GM18870 (cell line): Measurements from ENCODE around the gene KRABD2.
"Not testable (repeated sequence)": the region's sequence is repeated elsewhere in the genome, so short reads cannot be mapped to it uniquely, and the experiment has no call there.

ENCODE experiments used
- ATAC-seq: cut with Tn5 transposase; IDR thresholded peaks from one replicate; pipeline ENCODE4 v1.9.1; 2021; ENCODE audit warnings: moderate library complexity; ENCODE audit not compliant: unreplicated experiment

The KRABD2 gene

DNA sequence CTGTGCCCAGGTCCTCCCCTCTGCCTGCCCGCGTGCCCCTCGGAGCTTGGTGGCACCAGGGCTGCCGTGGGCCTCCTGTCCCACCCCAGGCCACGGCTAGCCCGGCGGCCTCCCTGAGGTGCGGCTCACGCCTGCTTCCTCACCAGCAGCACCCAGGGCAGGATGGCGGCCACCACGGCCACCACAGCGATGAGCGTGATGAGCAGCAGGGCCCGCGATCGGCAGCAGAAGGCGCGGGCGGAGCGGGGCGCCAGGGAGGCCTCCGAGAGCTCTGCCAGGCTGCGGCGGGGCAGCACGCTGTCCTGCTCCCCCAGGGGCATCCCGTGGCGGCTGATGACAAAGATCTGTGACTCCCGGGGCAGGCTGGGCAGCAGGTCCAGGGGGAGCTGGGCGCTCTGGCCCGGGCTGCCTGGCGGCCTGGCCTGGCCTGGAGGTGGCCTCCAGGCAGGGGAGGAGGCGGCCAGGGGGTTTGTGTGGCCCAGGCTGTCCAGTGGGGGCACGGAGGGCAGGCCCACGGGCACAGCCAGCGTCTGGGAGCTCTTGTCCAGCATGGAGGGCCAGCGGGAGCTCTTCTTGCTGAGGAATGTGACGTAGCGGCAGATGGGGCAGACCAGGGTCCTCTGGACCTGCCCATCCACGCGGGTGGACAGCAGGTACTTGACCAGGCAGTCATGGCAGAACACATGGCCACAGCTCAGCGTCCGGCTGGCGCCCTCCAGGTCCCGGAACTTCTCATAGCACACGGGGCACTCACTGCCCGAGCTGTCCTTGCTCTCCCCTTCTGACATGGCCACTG is 16.4 kb upstream of the KRABD2 start:
- ATAC-seq, result no peak

DNA sequence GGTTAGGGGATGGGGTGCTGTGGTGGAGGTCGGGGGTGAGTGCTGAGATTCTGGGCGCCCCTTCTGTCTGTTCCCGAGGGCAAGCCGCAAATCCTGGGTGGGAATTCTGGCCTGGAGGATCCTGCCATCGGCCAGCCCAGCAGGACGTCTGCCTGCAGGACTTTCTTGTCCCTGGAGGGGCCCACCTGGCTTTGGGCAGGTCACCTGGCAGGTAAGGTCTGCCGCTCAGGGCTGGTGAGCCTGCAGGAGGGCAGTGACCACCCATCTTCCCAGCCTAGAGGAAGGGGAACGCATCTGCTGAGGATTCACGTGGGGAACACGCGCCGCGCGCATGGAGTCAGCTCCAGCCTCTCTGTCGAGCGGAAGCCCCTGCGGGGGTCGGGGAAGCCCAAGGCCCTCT is 15.8 kb upstream of the KRABD2 start:
- no peak for ATAC-seq

GRCh38 chr17:8391711-8392110 is 15.2 kb upstream of the KRABD2 start:
- no peak for ATAC-seq

DNA sequence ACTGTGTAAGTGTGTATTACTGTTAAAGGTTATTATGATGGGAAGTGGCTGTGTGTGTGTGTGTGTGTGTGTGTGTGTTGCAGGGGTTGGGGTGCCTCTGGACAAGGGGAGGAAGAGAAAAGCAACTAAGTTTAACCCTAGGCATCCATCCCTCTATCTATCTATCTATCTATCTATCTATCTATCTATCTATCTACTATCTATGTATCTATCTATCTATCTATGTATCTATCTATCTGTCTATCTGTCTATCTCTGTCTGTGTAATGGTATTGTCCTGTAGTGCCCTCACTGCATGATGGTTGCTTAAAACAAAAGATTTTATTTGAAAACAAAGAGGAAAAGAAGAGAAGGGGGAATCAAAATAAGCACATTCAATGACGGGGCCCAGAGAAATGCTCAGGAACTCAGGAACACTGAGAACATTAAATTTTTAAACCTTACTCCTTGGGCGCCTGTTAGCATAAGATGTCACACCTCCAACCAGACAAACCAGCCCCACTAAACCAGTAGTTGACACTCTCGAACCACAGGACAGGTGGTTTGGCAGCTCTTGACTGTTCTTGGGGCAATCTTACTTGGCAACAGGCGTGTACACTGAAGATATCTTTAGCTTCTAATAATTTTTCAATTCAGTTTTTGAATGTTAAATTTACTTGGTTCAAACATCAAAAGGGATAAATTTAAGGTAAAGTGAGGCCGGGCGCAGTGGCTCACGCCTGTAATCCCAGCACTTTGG is 11.6 kb upstream of the KRABD2 start:
- ATAC-seq, result no peak

DNA sequence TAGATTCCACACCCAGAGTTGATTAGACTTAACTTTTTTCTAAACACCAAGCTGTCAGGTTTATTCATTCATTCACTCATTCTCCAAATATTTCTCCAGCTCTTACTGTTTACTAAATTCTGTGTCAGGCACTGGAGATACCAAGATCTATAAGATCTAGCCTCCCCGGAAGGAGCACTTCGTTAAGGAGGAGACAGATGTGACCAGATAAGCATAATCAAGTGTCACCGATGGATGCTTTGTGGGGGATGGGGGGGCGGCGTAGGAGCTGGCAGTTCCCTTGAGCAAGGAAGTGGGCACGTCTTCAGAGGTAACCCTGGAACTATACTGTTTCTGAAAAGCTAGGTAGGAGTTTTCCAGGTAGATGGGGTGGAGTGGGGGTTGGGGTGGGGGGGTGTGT is 10.3 kb upstream of the KRABD2 start:
- no peak for ATAC-seq

GRCh38 chr17:8384801-8385378 is 8.4 kb upstream of the KRABD2 start:
- ATAC-seq, result no peak

DNA sequence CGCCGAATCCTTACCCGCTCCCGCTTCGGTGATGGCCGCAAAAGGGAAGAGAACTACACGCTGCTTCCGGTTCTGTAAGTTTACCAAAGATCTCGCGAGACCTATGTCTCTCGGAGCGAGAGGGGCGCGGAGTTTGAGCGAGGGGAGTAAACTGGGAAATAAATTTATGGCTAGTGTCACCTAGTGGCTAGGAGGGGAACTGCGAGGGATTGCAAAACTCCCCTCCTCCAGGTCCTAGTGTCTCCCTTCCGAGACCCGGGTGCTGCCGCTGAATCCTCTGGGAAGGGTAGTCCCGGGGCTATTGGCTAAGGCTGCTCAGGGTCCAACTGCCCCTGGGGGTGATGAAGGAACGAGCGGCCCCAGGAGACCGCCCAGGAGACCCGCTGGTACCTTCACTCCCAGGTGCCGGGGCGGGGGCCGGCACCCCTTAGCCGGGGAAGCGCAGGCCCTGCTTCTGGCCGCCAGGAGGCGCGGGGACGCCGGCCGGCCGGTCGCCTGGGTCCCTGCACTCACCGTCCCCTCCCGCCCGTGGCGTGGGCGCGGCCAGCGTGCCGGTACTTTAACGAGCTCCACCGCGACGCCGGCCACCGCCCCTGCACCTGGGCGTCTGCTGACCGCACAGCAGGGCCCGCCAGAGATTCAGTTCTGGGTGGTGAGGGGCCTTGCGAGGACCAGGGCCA is 6.8 kb upstream of the KRABD2 start, which contains the start of gene RPL26:
TSS of gene RPL26 (minus strand) at position 51 of the 680 bp plus-strand sequence. CDS start 883 bp downstream, outside the sequence.
- ATAC-seq, result peak; percentile 93

- ATAC-seq, result no peak
Measured at GRCh38 chr17:8382880-8383142, 6.3 kb upstream of the KRABD2 start.

DNA sequence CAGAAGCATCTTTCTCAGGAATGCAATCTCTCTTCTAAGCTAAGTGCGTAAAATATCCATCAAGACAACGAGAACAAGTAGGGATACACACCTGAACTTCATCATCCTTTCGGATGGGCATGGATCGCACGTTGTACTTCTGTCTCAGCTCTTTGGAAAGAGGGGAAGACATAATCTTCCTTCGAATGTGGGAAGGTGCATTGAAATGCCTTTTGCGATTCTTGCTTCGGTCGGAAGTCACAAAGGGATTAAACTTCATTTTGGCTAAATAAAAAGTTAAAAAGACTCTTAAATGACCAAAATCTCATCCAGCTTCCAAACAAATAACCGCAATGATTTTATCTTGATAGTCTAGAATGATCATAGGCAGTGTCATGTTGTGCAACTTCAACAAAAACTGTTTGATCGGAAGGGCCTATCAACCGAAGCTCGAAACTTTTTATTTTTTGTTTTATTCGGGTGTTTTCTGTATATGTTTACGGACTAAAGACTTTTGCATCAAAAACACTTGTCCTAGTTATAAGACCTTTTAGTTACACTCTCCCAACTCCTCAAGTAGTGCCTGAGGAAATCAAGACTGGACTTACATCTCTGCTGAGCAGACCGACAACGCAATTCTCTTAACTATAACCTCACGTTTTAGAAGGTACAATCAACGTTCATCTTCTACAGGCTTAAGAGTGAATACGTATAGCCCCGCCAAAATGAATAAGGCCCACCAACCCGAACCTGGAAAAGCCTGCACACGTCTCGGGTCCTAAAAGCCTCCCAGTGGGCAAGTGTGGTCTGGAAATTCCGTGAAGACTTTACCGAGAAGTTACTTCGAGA is 5.8 kb upstream of the KRABD2 start:
- ATAC-seq, result no peak

GRCh38 chr17:8380049-8380448 is 3.5 kb upstream of the KRABD2 start:
- ATAC-seq, result no peak

- ATAC-seq, result not testable (repeated sequence)
Measured at GRCh38 chr17:8378117-8378516, 1.6 kb upstream of the KRABD2 start.

DNA sequence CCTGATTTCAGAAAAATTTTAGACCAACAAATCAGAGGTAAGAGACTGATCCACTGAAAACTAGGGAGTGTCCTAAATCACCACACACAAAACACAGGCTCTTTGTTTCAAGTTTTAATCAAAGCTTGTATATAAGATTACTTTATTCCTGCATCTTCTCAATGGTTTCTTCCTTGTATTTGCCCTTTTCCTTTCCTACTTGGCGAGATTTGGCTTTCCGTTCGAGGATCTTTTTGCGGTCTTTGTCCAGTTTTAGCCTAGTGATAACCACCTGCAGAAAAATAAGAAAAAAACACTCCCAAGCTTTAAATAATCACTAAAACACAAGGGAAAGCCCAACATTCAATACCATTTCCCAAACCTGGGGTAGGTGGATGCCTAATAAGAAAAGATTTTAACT is 918 bp upstream of the KRABD2 start:
- no peak for ATAC-seq

- ATAC-seq, result no peak
Measured at GRCh38 chr17:8375738-8376259, 705 bp downstream of the KRABD2 start.

DNA sequence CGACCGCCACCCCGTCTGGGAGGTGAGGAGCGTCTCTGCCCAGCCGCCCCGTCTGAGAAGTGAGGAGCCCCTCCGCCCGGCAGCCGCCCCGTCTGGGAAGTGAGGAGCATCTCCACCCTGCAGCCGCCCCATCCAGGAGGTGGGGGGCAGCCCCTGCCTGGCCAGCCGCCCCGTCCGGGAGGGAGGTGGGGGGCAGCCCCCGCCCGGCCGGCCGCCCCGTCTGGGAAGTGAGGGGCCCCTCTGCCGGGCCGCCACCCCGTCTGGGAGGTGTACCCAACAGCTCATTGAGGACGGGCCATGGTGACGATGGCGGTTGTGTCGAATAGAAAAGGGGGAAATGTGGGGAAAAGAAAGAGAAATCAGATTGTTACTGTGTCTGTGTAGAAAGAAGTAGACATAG is 2.6 kb downstream of the KRABD2 start:
- not testable (repeated sequence) for ATAC-seq

- no peak for ATAC-seq
Measured at GRCh38 chr17:8372422-8372821, 4.1 kb downstream of the KRABD2 start.

GRCh38 chr17:8371786-8372185 is 4.7 kb downstream of the KRABD2 start:
- no peak for ATAC-seq

- ATAC-seq, result no peak
Measured at GRCh38 chr17:8369944-8370343, 6.6 kb downstream of the KRABD2 start.

DNA sequence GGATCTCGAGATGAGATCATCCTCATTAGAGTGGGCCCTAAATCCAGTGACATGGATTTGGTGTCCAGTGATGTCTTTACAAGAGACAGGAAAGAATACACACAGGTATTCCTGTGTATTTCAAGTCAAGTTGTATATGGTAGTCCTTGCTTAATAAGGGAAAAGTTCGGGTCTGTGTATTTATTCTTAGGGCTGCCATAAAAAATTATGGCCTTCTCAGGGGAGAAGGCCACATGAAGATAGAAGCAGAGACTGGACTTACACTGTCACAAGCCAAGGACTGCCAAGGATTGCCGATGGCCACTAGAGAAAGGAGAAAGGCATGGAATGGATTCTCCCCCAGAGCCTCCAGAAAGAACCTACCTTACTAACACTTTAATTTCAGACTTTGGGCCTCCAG is 8.3 kb downstream of the KRABD2 start:
- ATAC-seq, result no peak

GRCh38 chr17:8366231-8366630 is 10.3 kb downstream of the KRABD2 start:
- no peak for ATAC-seq

DNA sequence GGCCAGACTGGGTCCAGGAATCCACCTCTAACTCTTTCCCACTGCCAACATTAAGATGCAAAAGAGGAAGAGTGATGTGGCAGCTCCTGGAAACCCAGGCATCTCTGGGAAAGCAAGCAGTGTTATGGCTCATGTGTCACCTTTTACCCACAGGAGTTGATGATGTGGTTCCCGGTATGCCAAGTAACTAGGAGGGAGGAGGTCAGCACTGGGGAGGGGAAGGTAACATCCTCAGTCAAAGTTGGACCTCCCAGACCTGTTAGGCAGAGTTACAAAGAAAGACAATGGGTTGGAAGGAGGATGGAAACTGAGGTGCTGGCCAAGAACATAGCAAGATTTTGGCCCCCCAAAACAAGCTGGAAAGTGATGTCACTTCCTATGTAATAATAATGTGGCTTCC is 11.4 kb downstream of the KRABD2 start:
- ATAC-seq, result no peak
